D721Med (cell line): Measurements from ENCODE around the gene C10orf90.

Experiments used
- DNase-seq: peaks from one replicate; pipeline ENCODE4 v3.0.0; 2011; ENCODE audit warnings: low spot score; ENCODE audit not compliant: insufficient read length
- FAIRE-seq: peaks from 2 replicates; lab custom pipeline; 2011; peaks lifted over from hg19 to GRCh38; lab: Jason Lieb, UNC
- CTCF ChIP-seq: IDR thresholded peaks from 2 replicates; pipeline ENCODE4 v1.5.1; 2012; ENCODE audit warnings: mild to moderate bottlenecking, control low read depth; ENCODE audit not compliant: insufficient read depth; ENCODE audit errors: missing control alignments

Gene C10orf90

GRCh38 chr10:126480648-126481047, 189.8 kb downstream of the C10orf90 start:
- FAIRE-seq, result no peak
- TF ChIP-seq CTCF, result no peak
- DNase-seq, result no peak

DNA sequence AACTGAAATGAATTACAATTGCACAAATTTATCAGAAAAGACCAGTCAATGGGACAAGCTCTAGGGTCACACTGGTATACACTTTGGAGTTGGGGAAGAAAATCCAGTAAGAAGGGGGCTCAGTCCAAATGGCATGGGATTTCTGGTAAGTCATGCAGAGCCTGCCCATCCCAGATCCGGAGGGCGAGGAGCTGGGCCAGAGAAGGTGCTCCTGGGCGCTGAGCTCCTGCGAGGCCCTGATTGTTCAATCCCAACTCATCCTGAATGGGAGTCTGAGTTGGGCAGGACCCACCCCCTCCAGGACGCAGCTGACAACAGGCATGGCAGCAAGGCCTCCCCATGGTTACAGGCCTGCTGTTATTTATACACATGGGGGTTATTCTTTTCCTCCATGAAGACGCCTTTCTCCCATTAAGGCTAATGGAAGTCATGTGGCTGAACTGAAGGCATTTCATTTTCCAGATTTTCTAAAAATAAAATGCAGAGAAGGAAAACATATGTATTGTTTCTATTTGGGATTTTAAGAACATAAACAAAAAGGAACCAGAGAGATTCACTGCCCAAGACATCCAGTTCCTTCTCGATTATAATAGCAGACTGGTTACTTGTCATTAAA, 191.1 kb downstream of the C10orf90 start:
- DNase-seq, result no peak
- no peak for TF ChIP-seq CTCF
- no peak for FAIRE-seq

- no peak for DNase-seq
- FAIRE-seq, result no peak
- no peak for TF ChIP-seq CTCF
Measured at GRCh38 chr10:126478546-126478945, 191.9 kb downstream of the C10orf90 start.

DNA sequence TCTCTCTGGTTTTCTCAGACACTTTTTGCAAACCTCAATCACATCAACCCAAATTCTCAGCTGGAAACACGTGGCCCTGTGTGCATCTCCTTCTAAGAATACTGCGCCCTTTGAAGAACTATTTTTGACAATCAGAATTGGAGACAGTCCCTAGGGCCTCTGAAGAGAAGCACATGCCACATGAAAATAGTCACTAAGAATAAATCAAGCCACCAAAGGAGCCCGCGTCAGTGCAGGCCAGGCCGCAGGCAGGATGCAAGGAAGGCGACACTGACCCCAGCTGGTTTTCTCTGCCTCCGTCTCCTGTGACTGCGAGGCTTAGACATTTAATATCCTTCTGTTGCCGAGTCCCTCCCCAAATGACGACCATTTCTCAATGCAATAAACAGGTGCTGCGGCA, 194.2 kb downstream of the C10orf90 start:
- no peak for TF ChIP-seq CTCF
- no peak for FAIRE-seq

DNA sequence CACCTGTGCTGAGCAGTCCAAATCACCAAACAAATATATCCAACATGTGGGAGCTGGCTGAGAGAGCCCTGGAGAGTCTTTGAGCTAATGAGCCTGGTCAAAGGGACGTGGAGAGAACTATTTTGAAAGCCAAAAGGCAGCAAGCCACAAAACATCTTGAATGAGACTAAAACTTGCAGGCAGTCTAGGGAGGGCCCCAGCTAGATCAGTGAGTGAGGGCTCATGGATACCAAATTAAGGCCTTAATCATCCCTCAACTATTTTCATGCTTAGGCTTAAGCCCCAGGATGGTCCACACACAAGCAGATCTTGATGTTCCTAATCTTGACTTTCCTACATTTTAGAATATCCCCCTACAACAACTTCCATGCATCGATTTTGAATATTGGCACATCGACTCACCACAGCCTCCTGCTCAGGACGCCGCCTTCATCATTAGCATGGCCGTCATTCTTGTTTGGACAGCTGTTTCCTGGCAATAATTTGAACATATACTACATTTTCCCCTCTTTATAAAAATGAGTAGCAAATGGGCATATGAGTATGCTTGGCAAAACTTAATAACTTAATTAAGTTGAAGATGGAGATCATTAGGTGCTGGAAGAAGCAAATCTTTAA, 195.3 kb downstream of the C10orf90 start:
- no peak for DNase-seq
- TF ChIP-seq CTCF, result no peak
- FAIRE-seq, result no peak

More for the DNA sequence above, 194.2 kb downstream of the C10orf90 start:
- DNase-seq, result no peak

- FAIRE-seq (no peak), DNase-seq (no peak)
- no peak for TF ChIP-seq CTCF
Measured at GRCh38 chr10:126474031-126474430, 196.5 kb downstream of the C10orf90 start.

DNA sequence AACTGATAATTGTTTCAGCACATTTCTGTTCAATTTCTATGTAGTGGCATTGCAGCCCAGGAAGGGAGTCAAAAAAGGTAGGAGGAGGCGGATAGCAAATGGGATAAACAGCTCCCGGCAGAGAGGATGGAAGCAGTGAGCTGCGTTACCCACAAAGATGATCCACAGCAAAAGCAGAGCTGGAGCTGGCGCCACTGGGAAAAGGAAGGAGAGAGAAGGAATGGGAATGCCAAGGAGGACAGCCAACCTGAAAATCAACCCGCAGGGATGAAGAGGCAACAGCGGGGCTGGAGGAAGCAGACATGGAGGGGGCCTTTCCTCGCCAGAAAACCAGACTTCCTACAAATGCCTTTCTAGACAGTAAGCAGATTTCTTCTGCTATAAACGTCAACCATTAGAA, 199.5 kb downstream of the C10orf90 start:
- FAIRE-seq, result no peak
- DNase-seq, result no peak
- TF ChIP-seq CTCF, result no peak
